NCI-H2171 treated with DMSO at 0.1 percent for 48 hours (cell line): ENCODE data around the gene SEMA6A.
A peak's percentile ranks its signal among the peaks of the same experiment; 100 is the strongest.

ENCODE experiments used
- DNase-seq: peaks from one replicate; lab custom pipeline; 2025; lab: John Stamatoyannopoulos, UW

The SEMA6A gene

DNA sequence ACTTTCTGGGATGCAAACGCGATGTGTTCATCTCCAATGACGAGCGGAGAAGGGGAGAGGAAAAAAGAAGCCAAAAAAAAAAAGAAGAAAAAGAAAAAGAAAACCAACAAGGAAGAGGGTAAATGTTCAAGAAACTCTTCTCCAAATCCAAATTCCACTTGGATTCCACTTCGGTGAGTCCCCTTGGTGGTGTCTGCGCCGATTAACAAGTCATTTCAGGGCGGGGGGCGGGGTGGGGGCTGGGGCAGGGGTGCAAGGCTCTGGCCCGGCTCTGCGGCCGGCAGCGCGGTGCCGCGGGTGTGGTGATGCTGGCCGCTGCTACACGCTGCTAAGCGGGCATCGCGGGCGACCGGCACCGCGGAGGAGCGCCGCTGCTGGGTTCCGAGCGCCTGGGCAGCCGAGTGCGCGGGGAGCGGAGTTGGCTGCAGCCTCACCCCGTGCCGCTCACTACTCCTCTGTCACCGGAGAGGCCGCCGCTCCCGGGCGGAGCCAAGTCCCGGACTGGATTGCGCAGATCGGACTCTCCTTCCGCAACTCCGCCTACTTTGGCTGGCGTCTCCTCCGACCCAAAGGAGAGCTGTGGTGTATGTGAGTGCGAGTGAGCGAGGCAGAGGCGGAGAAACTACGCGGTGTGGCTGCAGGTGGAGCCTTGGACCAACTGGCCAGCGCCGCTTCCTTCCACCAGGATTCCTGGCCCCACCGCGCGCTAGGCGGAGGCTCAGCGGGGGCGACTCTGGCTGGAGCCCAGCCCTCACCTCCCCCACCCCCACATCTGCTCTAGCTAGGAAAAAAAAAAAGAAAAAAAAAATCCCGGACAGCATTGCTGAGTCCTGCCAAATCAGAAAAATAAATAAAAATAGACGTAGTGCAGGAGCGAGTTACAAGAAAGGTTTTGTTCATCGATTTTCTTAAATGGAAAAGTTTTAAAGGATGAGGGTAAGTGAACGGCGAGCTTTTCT lies at the start of gene SEMA6A:
SEMA6A (minus strand) TSS at position 457 of the 959 bp plus-strand sequence. CDS start 69,879 bp downstream, outside the sequence.
- DNase-seq = peak; percentile 79

- no peak for DNase-seq
Measured at GRCh38 chr5:116622375-116623050, 47.9 kb upstream of the SEMA6A start.

GRCh38 chr5:116621599-116621998 lies 47.0 kb upstream of the SEMA6A start:
- no peak for DNase-seq

GRCh38 chr5:116616876-116617275 lies 42.3 kb upstream of the SEMA6A start:
- no peak for DNase-seq

DNA sequence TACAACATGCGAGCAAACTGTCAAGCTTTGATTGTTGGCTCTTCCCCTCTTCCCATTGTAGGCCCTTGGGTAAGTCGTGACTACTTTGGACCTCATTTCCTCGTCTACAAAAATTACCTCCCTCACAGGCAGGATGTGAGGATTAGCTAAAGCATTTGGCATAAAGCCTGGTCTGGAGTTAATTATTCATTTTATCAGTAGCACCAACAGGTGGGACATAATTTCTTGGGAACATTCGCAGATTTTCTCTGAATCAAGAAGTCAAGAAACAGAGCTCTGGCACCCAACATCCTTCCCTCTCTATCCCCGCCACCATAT lies 39.9 kb upstream of the SEMA6A start:
- no peak for DNase-seq

GRCh38 chr5:116613445-116613844 lies 38.8 kb upstream of the SEMA6A start:
- DNase-seq = no peak

DNA sequence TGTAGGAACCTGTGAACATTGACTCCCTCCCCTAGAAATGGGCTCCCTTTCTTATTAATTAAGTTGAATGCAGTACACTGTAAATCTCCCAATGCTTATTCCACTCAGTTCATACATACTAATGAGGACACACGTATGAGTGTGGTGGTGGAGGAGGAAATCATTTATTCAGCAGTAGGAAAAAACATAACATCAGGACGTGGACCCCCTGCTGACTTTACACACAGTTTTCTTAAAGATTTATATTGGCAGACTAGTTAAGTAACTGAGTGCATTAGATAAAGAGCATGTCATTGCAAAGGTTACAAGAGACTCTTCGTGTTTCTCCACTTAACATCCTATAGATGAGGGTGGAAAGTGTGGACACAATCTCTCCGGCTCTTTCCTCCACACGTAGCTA lies 37.8 kb upstream of the SEMA6A start:
- no peak for DNase-seq

DNA sequence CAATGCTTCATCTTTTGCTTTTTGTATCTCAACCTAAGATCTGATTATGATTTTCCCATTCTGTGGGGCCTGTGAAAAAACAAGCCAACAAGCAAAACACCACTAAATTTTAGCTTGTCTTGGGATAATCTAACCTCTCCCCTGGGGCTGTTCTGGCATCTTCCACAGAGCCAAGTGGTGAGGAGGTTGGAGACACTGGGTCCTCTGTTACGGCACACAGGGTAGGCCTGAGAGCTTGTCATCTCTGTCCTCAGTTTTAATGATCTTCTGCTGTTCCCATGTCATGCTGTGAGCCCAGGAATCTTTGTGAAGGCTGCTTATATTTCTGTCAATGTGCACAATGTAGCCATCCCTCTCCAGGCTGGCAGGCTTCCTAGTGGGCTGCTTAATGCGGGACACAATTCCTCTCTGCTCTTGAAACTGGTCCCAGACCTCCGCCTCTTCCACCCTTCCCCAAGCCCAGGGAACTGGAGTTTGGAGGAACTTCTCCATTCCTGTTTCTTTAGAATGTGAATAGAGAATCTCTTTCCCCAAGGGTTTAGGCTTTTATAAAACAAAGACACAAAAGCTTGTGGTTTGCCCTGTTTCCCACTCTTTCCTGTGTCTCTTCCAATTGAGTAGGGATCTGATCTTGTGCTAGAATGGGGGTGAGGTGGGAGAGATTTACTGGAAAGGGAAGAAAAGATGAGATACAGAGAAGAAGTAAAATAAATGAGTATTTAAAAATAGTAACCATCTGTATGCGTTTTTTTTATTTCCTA lies 30.9 kb upstream of the SEMA6A start:
- no peak for DNase-seq

DNA sequence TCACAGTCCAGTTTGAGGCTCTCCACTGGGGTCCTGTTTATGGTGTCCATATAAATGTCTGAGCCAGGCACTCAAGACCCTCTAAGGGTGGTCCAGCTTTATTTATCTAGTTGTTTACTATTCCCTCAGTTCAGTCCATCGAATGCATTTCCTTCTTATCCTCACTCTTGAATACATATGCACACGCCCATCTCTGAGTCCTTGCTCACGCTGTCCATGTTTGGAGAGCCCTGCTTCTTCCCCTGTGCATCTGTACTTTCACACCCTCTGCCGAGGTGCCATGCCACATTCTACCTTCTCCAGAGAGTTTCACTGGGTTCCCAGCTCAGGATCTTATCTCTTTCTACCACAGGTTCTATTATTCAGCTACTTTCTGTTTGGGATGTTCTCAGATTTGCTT lies 30.2 kb upstream of the SEMA6A start:
- DNase-seq = no peak

DNA sequence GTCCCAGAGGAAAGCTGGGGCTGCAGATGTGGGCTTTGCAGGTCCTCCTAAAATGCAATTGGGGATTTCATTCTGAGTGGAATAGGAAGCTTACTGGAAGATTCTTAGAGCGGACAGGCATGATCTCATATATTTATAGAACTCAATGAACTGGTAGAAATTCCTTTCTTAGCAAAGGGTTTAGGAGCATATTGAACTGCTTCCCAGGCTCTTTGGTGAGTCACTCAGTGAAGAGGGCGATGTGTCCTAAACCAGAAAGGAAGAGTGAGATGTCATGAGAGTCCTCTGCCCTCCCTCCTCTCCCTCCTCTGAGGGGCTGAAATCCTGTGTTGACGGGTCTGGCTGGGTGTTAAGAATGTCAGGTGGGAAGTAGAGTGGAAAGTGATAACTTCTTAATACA lies 26.3 kb upstream of the SEMA6A start:
- no peak for DNase-seq

DNA sequence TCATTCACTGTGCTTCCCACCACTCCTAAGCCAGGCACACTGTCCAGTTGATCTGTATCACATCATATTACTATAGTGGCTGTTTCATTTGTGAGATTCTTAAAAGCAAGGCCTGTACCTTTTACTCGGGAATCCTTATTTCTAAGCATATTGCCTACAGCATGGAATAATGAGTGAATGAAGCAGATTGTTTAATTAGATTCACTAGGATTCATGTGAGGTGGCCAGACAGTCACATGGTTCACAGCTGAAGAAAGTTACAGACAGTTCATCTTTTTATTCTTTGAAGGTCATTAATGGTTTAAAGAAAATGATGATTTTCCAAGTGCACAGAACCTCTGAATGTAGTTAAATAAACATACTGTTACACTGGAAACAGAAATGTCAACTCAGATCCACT lies 24.3 kb upstream of the SEMA6A start:
- DNase-seq = no peak

DNA sequence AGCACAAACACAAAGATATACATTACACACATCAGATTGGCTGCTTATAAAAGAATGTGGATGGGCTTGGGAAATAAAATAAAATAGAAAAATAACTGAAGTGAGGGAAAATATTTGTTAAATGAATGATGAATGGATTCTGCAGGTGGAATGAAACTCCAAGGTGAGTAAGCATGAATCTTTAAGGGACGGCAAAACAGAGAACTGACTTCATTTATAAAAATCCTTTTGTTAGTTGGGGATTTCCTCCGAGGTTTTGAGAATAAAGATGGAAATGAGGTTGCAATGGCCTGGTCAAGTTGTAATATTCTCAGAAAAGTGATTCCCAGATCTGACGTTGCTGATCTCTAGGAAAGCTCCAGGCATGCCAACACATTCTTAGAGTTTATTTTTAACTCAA lies 20.9 kb upstream of the SEMA6A start:
- DNase-seq = no peak

DNA sequence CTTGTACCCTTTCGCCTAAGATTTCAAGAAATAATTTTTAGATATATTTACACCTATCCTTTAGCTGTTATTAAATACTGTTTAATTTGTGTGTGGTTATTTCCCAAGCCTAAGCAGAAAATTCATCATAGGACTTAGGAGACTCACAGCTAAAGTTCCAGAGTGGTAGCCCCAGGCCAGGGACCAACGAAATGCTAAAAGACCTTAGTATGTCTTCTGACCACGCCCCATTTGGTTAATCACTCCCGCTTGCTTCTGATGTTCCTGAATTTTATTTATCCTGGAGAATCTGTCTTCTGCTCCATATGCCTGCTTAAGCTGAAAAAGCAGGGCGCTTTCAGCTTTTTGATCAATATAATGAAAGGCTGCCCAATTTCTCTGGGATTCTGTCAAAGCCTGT lies 18.7 kb upstream of the SEMA6A start:
- no peak for DNase-seq

GRCh38 chr5:116585227-116585626 lies 10.6 kb upstream of the SEMA6A start:
- DNase-seq = no peak

DNA sequence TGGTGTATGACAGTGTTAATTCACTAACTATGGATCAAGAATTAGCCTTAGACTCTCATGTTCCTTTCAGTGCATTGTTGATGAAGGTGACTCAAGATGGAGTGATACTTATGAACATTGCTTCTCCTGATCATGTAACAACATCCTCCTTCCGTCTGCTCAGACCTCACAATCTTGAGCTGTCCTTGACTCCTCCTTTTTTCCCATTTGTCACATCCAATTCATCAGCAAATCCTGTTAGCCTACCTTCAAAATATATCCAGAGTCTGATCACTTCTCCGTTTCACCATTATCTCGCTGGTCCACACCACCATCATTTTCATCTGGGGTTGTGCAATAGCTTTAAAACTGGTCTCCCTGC lies 9.2 kb upstream of the SEMA6A start:
- DNase-seq = no peak

GRCh38 chr5:116583085-116583861 lies 8.7 kb upstream of the SEMA6A start:
- DNase-seq = no peak

- DNase-seq = no peak
Measured at GRCh38 chr5:116581910-116582309, 7.3 kb upstream of the SEMA6A start.

GRCh38 chr5:116579144-116579543 lies 4.5 kb upstream of the SEMA6A start:
- DNase-seq = no peak

- no peak for DNase-seq
Measured at GRCh38 chr5:116578676-116579075, 4.1 kb upstream of the SEMA6A start.

- no peak for DNase-seq
Measured at GRCh38 chr5:116577064-116577788, 2.6 kb upstream of the SEMA6A start.

DNA sequence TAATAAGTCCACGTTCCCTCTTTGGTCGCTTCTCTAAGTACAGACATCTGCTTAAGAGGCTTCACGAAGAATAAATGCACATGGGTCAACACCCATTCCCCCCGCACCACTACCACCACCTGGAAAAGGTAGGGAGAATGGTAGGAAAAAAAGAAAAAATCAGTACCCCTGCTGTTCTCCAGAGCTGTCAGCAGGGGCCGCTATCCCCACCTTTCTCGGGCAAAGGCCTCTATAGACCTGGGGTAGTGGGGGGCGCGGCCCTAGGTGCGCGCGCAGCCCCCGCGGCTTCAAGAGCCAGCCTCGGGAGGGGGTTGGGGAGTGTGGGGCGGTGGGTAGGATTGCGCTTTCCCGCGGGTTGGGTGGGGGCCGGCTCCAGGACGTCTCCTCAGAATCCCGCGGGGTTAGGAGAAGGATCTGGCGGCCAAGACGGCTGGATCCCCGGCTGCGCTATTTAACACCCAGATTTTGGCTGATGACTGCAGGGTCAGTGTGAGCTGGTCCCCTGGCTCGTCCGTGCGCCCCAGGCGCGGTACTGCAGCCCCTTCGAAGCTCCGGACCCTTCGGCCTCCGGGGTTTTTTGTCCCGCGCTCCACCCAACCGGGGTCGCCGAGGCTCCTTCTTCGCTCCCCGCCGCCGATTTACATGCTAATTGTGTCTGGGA lies 1.6 kb upstream of the SEMA6A start:
- DNase-seq = no peak
